ENCODE measurements around the gene SRRM2. TPM values are rescaled to one million over a fixed set of nuclear protein-coding genes. Genes with fewer than 3 reads are reported as not detected.

Gene SRRM2
- total and polyA plus RNA-seq, 9 of the 15 experiments (the other 6 are each of a cell fraction or from before 2014, with no cell fraction given): 26.7 to 563 (median 81.1) TPM

DNA sequence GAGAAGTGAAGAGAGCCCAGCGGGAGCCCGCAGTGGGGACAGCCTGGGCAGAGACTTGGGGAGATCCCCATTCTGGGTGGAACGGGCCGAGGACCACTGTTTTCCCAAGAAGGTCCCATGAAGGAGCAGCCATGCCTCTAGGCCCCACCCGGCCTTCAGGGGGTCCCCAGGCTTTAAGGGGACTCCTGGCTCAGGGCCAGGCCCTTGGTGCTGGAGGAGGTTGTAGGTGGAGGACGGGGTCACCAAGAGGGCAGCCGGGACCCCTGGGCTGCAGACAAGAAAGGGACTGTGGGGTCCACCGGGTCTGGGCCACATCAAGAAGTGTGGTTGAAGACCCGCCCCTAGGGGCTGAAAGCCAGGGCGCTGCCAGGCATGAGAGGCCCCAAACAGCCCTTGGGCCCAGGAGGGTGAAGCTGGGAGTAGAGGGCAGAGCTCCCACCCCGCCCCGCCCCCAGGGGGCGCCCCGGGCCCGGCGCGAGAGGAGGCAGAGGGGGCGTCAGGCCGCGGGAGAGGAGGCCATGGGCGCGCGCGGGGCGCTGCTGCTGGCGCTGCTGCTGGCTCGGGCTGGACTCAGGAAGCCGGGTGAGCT is 64.4 kb downstream of the SRRM2 start, which contains the start of gene PRSS21 (continued):
- TF ChIP-seq, protein P1, sequence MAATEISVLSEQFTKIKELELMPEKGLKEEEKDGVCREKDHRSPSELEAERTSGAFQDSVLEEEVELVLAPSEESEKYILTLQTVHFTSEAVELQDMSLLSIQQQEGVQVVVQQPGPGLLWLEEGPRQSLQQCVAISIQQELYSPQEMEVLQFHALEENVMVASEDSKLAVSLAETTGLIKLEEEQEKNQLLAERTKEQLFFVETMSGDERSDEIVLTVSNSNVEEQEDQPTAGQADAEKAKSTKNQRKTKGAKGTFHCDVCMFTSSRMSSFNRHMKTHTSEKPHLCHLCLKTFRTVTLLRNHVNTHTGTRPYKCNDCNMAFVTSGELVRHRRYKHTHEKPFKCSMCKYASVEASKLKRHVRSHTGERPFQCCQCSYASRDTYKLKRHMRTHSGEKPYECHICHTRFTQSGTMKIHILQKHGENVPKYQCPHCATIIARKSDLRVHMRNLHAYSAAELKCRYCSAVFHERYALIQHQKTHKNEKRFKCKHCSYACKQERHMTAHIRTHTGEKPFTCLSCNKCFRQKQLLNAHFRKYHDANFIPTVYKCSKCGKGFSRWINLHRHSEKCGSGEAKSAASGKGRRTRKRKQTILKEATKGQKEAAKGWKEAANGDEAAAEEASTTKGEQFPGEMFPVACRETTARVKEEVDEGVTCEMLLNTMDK (IDR thresholded peaks at IDR 0.05; ENCODE audit: borderline replicate concordance, insufficient read depth, low read depth, low read length, poor library complexity, severe bottlenecking): peak; percentile 97
- TF ChIP-seq, protein P2, sequence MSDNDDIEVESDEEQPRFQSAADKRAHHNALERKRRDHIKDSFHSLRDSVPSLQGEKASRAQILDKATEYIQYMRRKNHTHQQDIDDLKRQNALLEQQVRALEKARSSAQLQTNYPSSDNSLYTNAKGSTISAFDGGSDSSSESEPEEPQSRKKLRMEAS (CRISPR knock-in tag; IDR thresholded peaks at IDR 0.05): no peak
- no peak for TF ChIP-seq MBD1 (CRISPR knock-in tag; IDR thresholded peaks at IDR 0.05)
- no peak for TF ChIP-seq CBFA2T3 (IDR thresholded peaks at IDR 0.05)
- TF ChIP-seq DMBX1 (CRISPR knock-in tag; IDR thresholded peaks at IDR 0.05; ENCODE audit: borderline replicate concordance): no peak
- no peak for TF ChIP-seq NR2C2 (CRISPR knock-in tag; IDR thresholded peaks at IDR 0.05)
- TF ChIP-seq NR2C2 (tag; IDR thresholded peaks at IDR 0.05): peak; percentile 52; the same call in 1 of the 2 replicates
- TF ChIP-seq ZNF589 (CRISPR knock-in tag; IDR thresholded peaks at IDR 0.05; ENCODE audit: low read depth): no peak
- no peak for TF ChIP-seq RFX5 (IDR thresholded peaks at IDR 0.05; ENCODE audit: low read depth, low read length)
- no peak for TF ChIP-seq GATAD2B (IDR thresholded peaks at IDR 0.05; ENCODE audit: borderline replicate concordance)
- TF ChIP-seq TCF7 (IDR thresholded peaks at IDR 0.05; ENCODE audit: borderline replicate concordance): no peak
- no peak for TF ChIP-seq NFXL1 (CRISPR knock-in tag; IDR thresholded peaks at IDR 0.05)
- no peak for TF ChIP-seq SP2 (IDR thresholded peaks at IDR 0.05; ENCODE audit: extremely low read depth, low read depth, low read length, poor library complexity, severe bottlenecking)
- peak; percentile 38 for TF ChIP-seq RBBP5 (IDR thresholded peaks at IDR 0.05; ENCODE audit: borderline replicate concordance, insufficient read depth, low read length, poor library complexity, severe bottlenecking)
- TF ChIP-seq POLR2AphosphoS5 (IDR thresholded peaks at IDR 0.05; ENCODE audit: control insufficient read depth, insufficient read depth, low read depth, low read length): 0 out of 2 replicates have a peak, but pooled peaks have one; percentile 42
- no peak for TF ChIP-seq ZNF324 (CRISPR knock-in tag; IDR thresholded peaks at IDR 0.05)
- peak; percentile 48; the same call in 1 of the 2 replicates for TF ChIP-seq RB1 (IDR thresholded peaks at IDR 0.05; ENCODE audit: low read depth)
- TF ChIP-seq, protein P3, sequence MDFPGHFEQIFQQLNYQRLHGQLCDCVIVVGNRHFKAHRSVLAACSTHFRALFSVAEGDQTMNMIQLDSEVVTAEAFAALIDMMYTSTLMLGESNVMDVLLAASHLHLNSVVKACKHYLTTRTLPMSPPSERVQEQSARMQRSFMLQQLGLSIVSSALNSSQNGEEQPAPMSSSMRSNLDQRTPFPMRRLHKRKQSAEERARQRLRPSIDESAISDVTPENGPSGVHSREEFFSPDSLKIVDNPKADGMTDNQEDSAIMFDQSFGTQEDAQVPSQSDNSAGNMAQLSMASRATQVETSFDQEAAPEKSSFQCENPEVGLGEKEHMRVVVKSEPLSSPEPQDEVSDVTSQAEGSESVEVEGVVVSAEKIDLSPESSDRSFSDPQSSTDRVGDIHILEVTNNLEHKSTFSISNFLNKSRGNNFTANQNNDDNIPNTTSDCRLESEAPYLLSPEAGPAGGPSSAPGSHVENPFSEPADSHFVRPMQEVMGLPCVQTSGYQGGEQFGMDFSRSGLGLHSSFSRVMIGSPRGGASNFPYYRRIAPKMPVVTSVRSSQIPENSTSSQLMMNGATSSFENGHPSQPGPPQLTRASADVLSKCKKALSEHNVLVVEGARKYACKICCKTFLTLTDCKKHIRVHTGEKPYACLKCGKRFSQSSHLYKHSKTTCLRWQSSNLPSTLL (IDR thresholded peaks at IDR 0.05): no peak
